AG20443 (cell line): Measurements from ENCODE around the gene RRP8.

Source experiments
- DNase-seq: peaks from one replicate; pipeline ENCODE4 v3.0.0; 2012; ENCODE audit warnings: low spot score, mixed read lengths

The RRP8 gene

GRCh38 chr11:6603287-6604080 lies at the start of gene RRP8, which contains the start of gene ILK:
Gene RRP8 (minus strand): TSS chr11:6603616. CDS start chr11:6603502, 114 bp downstream.
Gene ILK (plus strand): TSS chr11:6603774. CDS start chr11:6604272, 498 bp downstream.
- DNase-seq = peak; percentile 97

DNA sequence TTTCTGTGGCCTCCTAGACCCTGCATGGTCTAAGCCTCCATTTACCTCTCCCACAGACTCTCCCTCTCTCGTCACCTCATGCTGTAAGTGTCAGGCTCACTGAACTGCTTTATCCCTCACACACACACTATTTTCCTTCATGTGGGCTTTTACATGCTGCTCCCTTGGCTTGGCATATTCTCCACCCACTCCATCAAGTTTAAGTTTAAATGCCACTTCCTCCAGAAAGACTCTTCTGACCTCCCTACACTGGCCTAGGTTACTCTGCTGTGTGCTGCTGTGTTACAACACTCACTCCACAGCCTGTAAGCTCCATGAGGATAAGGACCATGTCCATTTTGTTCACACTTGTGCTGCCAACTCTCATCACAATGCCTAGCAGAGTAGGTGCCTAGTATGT lies 49.7 kb upstream of the RRP8 start:
- DNase-seq = no peak

GRCh38 chr11:6652182-6652581 lies 48.8 kb upstream of the RRP8 start:
- DNase-seq = no peak

DNA sequence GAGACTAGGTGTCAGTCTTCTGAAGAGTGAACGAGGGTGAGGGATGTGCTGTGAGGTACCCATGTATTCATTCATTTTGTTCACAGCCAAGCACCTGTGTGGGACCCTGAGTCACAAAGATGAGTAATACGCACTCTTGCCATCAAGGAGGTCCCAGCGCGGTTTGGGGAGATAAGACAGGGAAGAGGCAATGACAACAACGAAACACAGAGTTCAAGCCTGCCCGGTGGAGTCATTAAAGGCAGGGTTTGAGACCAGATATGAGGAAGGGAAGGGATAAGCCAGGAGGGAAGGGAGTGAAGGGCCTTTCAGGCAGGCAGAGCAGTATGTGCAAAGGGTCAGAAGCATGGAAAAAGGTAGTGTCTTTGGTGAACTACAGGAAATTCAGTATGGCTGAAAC lies 47.6 kb upstream of the RRP8 start:
- no peak for DNase-seq

DNA sequence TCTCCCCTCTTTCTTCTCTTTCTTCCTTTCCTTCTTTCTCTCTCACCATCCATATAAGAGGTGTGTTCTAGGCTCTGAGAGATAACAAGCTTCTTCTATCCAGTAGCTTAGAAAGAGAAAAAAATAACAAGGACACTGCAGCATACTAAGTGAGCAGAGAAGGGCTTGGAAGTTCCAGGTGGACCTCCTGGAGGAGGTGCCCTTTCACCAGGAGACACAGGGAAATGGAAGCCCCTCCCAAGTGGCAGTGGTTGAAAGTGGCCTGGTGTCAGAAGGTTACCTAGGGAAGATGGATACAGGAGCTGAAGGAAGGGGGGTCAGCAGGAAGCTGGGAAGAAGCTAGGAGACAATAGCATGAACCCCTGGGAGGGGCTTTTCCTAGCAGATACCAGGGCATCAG lies 46.7 kb upstream of the RRP8 start:
- no peak for DNase-seq

DNA sequence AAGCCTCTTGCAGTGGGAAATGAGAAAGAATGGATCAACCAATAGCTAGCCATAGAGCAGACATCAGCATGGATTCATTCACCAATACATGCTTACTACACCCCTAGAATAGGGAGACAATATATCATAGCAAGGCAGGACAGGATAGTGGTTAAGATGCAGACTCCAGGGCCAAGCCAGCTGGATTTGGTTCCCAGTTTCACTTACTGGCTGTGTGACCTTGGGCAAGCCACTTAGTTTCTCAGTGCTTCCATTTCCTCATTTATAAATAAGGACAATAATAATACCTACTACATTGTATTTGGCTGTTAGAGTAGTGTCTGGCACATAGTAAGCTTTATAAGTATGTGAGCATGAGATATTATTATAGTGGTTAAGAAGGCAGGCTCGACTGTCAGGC lies 45.1 kb upstream of the RRP8 start:
- no peak for DNase-seq

DNA sequence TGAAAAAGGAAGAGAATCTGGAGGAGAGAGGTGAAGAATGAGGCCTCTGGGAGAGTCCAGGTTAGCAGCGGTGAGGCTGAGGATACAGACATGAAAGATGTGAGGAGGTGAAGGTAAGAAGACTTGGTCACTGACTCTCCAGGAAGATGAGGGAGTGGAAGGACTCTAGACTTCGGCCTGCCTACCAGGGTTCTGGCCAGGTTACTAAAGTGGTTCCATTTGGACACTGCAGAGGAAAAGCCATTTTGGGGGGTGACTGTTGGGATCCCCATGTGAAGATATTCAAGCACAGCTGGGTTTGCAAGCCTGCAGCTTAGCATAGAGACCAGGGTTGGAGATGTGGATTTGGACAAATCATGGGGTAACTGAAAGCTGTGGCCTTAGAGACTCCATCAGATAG lies 44.4 kb upstream of the RRP8 start:
- no peak for DNase-seq

DNA sequence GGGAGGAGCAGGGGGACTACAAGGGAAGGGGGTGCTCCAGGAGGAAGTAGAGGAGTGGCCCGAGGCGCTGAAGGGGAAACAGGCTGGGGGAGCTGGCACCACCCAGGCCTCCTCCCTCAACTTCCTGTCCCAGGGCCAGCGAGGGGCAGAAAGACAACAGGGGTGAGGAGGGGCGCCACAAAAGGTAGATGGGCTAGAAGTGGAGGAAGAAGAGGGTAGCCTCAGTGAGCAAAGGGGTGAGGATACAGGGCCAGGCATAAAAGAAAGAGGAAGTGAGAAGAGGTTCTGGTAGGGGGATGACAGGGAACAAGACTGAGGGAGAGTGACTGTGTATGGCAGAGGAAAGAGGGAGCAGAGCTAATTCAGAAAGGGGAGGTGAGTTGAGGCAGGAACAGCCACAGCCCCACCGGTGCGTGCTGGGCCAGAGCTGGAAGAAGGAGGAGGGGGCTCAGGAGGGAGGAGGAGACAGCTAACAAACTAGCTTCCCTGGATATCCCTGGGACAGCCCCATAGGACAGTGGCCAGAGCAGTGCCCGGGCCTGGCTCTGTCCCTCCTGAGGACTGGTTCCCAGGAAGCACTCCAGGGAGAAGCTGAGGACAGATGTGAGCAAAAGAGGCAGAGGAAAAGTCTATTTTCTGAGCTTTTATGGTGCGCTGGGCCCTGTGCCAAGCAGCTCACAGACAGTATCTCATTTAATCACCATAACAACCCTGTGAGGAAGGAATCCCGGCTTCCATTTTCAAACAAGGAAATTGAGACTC lies 43.7 kb upstream of the RRP8 start:
- DNase-seq = peak; percentile 42

DNA sequence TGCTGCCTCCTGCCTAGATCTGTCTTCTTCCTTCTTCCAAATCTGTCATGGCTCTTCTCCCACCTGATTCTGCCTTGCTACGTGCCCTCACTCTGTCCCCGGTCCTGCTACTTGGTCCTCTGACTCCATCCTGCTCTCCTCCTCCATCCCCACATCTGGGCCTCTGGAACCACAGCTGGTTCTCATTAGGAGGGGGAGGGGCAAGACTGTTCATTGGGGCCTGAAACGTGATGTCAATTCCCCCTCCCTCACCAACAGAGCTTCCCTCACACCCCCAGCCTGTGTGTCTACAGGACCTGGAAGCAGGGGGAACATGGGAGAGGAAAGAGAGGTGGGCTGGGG lies 43.1 kb upstream of the RRP8 start:
- peak; percentile 72 for DNase-seq

- peak; percentile 85 for DNase-seq
These were observed 42.7 kb upstream of the RRP8 start for GRCh38 chr11:6646071-6646470.

- no peak for DNase-seq
These were observed 39.5 kb upstream of the RRP8 start for GRCh38 chr11:6642957-6643356.

- no peak for DNase-seq
These were observed 37.7 kb upstream of the RRP8 start for GRCh38 chr11:6640985-6641701.

DNA sequence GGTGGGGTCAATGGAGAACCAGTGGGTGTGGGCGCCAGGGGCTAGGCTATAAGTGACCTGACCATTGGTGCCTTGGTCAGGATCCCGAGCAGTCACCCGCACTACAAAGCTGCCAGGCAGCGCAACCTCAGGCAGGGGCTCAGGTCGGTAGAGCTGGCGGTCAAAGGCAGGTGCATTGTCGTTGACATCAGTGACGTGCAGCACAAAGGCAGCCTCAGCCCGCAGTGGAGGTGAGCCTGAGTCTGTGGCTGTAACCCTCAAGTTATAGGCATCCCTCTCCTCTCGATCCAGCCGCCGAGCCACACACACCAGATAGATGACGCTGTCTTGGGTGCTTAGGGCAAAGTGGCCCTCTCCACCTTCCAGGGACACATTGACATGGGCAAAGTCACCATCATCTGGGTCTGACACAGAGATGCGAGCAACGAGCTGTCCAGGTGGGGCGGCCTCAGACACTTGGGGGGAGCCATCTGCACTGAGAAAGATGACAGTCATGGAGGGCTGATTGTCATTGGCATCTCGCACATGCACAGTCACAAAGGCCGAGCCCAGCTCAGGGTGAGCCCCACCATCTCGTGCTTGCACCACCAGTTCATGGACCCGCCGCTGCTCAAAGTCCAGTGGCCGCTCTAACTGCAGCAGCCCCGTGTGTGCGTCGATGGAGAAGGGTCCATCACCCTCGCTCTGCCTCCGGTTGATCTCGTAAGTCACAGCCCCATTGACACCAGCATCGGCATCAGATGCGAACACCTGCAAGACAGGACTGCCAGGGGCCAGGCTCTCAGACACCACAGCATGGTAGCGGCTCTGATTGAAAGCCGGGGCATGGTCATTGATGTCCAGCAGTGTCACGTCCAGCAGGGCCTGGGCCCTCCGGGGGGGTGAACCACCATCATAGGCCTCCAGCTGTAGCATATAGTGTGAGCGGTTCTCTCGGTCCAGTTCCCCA lies 36.9 kb upstream of the RRP8 start:
- no peak for DNase-seq

DNA sequence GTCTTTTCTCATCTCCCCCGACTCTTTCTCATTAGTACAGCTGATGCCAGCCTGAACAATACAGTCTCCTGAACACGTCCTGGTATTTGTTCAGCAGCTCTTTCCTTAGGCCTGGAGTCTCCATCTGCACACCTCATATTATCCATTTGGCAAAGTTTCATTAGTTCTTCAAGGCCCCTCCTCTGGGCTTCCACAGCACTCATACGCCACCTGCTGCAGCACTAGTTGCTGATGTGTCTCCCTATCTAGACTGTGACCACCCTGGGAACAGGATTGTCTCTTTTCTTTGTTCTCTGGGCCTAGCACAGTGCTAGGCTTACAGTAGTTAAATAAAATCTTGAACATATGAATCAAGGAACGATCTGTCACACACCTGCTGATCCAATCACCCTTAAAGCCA lies 35.0 kb upstream of the RRP8 start:
- no peak for DNase-seq

DNA sequence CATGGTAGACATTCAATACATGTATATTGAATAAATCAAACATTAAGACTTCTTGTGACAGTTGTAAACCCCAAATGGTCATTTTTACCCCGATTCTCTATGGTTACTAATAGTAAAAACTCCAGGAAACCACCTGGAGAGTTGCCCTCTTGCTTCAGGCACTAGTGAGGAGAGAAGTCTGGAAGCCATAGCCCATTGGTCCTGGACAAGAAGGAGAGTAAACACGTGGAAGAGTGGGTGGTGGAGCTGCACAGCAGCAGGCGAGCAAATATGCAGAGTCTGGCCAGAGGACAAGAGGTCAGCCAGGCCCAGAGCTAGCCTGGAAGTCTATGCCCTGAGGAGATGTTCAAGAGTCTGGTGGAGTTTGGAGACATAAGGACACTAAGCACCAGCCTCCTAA lies 34.5 kb upstream of the RRP8 start:
- DNase-seq = peak; percentile 86

- no peak for DNase-seq
These were observed 33.1 kb upstream of the RRP8 start for GRCh38 chr11:6636480-6636879.

DNA sequence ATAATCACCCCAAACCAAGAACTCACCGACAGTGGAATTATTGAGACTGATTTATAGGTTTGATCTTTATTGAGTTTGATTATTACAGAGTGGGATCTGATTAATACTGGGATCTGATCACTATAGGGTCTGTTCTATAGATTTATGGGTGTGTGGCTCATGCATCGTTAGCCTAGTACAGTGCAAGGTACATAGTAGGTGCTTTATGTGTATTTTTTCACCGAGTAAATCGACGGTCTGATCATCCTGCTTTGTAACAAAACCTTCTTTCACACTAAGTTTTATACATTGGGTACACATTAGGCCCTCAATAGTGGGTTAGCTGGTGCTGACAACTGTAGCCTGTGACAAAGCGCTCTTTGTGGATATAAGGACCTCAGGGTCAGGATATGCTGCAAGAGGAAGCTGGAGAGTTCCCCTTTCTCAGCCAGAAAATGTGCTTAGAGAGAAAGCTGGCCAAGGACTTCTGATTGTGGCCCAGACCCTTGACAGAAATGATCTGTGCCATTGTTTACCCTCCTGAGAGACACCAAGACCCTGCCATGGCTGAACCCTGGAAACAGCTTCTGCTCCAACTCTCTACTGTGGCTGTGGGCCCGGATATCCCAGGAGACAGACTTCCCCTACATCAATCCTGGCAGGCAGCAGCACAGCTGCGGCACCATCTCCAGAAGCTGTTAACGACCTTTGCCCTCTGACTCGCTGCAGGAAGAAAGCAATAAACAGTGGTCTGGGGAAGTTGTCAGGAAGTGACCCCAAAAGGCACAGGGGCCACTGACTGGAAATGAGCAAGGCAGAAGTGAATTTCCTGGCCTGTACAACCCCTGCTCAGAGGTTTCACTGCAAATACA lies 31.9 kb upstream of the RRP8 start:
- no peak for DNase-seq

- no peak for DNase-seq
These were observed 31.1 kb upstream of the RRP8 start for GRCh38 chr11:6634534-6634933.

GRCh38 chr11:6633422-6634408 lies 30.3 kb upstream of the RRP8 start:
- DNase-seq = no peak
